ENCODE measurements around the gene TRERF1. TPM values are rescaled to one million over a fixed set of nuclear protein-coding genes. Genes with fewer than 3 reads are reported as not detected.
A peak's percentile ranks its signal among the peaks of the same experiment; 100 is the strongest.

TRERF1 gene
- total RNA-seq, 1 experiment from 2014 or later, result 0.39 TPM

- no peaks in the 10 kb centered on the region for H3K27me3 ChIP-seq (replicated peaks; ENCODE audit: control insufficient read depth, insufficient read depth, low read length)
- Mint-ChIP-seq H3K27ac (ENCODE audit: unreplicated experiment) (no peak overlapping the region), H3K4me3 (ENCODE audit: unreplicated experiment) (no peak overlapping the region), H3K9me3 (ENCODE audit: unreplicated experiment) (peaks cover 10% of the 10 kb centered on the region), H3K36me3 (ENCODE audit: insufficient read depth, unreplicated experiment) (no peaks in the 10 kb centered on the region), H3K4me1 (ENCODE audit: low read depth, unreplicated experiment) (peaks cover 18% of the 10 kb centered on the region), H3K27me3 (ENCODE audit: insufficient read depth, unreplicated experiment) (no peaks in the 10 kb centered on the region)
- peaks cover 2% of the 10 kb centered on the region for H3K36me3 ChIP-seq (ENCODE audit: control insufficient read depth, insufficient read depth, low read length)
- no peak for TF ChIP-seq CTCF (IDR thresholded peaks at IDR 0.05; ENCODE audit: insufficient read depth in 1 of 2, low read depth in 1 of 2, low read length in 1 of 2, severe bottlenecking in 1 of 2, unreplicated experiment in 1 of 2)
- H3K9me3 ChIP-seq, result no peaks in the 10 kb centered on the region
- DNase-seq, result no peak
- intact Hi-C loops (cut with micrococcal nuclease; ENCODE audit: unreplicated experiment), result no loop called here
- ChIA-PET CTCF (no interaction called here), POLR2A (no interaction called here)
- BruUV-seq (replicated peaks), result no TSS peak
- H3K4me3 ChIP-seq (ENCODE audit: low read depth, low read length), result no peak overlapping the region
- H3K4me1 ChIP-seq, result peaks cover 29% of the 10 kb centered on the region
Measured at GRCh38 chr6:42201382-42201781, 250.3 kb downstream of the TRERF1 start.

DNA sequence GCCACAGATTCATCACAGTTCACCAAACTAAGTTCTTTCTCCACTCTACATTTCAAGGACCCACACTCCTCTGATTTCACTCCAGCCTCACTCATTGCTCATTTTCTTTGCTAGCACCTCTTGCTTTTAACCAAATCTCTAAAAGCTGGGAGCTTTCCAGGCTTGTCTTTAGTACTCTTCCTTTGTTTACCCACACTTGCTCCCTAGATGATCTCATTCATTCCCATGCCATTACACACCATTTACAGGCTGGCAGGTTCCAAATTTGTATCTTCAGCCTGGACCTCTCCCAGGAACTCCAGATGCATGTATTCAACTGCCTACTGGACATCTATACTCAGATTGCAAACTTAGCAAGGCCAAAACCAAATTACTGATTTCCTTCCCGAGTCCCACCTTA lies 251.7 kb downstream of the TRERF1 start:
- H3K27ac Mint-ChIP-seq (ENCODE audit: unreplicated experiment), result peak overlapping the region; percentile 10
- no peak for DNase-seq
- POLR2A ChIA-PET, result no interaction called here

DNA sequence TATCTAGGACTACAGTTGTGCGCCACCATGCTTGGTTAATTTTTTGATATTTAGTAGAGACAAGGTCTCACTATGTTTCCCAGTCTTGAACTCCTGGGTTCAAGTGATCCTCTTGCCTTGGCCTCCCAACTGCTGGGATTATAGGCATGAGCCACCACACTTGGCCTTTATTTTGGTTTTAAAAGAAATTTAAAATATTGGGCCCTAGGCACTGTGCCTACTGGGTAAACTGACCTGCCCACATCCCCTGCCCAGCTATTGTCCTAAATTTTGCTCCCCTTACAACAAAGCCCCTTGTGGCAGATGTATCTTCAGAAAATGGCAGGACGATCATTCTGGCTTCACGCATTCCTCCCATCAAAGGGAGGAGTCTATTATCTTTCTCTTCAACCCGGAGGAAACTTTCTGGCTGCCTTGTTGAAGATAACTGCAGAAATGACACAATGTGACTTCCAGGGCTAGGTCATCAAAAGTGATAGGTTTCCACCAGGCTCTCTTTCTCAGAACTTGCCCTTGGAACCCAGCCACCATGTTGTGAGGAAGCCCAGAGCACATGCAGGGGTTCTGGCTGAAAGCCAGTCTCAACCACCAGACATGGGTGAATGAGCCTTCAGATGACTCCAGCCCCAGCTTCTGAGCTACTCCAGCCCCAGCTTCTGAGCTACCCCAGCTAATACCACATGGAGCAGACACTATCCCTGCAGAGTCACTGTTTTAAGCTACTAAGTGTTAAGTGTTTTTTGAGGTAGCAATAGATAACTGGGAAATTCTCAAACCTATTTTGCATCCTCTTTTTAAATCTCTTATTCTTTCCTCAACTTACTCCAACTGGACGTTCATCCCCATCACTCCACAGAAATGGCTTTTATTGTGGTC lies 252.4 kb downstream of the TRERF1 start:
- Mint-ChIP-seq H3K27me3 (ENCODE audit: insufficient read depth, unreplicated experiment) (no peaks in the 10 kb centered on the region), H3K4me1 (ENCODE audit: low read depth, unreplicated experiment) (peaks cover 18% of the 10 kb centered on the region), H3K36me3 (ENCODE audit: insufficient read depth, unreplicated experiment) (no peaks in the 10 kb centered on the region), H3K4me3 (ENCODE audit: unreplicated experiment) (peak overlapping the region; percentile 8), H3K9me3 (ENCODE audit: unreplicated experiment) (peaks cover 10% of the 10 kb centered on the region), H3K27ac (ENCODE audit: unreplicated experiment) (peak overlapping the region; percentile 10)
- no peaks in the 10 kb centered on the region for H3K9me3 ChIP-seq
- BruUV-seq (replicated peaks), result no TSS peak
- intact Hi-C loops (cut with micrococcal nuclease; ENCODE audit: unreplicated experiment), result no loop called here
- ChIA-PET POLR2A (no interaction called here), CTCF (no interaction called here)
- H3K36me3 ChIP-seq (ENCODE audit: control insufficient read depth, insufficient read depth, low read length), result peaks cover 2% of the 10 kb centered on the region
- H3K4me1 ChIP-seq, result peaks cover 22% of the 10 kb centered on the region
- no peak overlapping the region for H3K4me3 ChIP-seq (ENCODE audit: low read depth, low read length)
- no peak for DNase-seq
- no peaks in the 10 kb centered on the region for H3K27me3 ChIP-seq (replicated peaks; ENCODE audit: control insufficient read depth, insufficient read depth, low read length)
- no peak for TF ChIP-seq CTCF (IDR thresholded peaks at IDR 0.05; ENCODE audit: insufficient read depth in 1 of 2, low read depth in 1 of 2, low read length in 1 of 2, severe bottlenecking in 1 of 2, unreplicated experiment in 1 of 2)

More for the DNA sequence above, 251.7 kb downstream of the TRERF1 start:
- no TSS peak for BruUV-seq (replicated peaks)
- H3K9me3 ChIP-seq, result no peaks in the 10 kb centered on the region
- no peaks in the 10 kb centered on the region for H3K27me3 ChIP-seq (replicated peaks; ENCODE audit: control insufficient read depth, insufficient read depth, low read length)
- Mint-ChIP-seq H3K36me3 (ENCODE audit: insufficient read depth, unreplicated experiment) (no peaks in the 10 kb centered on the region), H3K4me3 (ENCODE audit: unreplicated experiment) (peak overlapping the region; percentile 8), H3K27me3 (ENCODE audit: insufficient read depth, unreplicated experiment) (no peaks in the 10 kb centered on the region), H3K4me1 (ENCODE audit: low read depth, unreplicated experiment) (peaks cover 18% of the 10 kb centered on the region), H3K9me3 (ENCODE audit: unreplicated experiment) (peaks cover 10% of the 10 kb centered on the region)
- H3K4me3 ChIP-seq (ENCODE audit: low read depth, low read length), result no peak overlapping the region
- H3K36me3 ChIP-seq (ENCODE audit: control insufficient read depth, insufficient read depth, low read length), result peaks cover 2% of the 10 kb centered on the region
- H3K4me1 ChIP-seq, result peaks cover 29% of the 10 kb centered on the region
- CTCF ChIA-PET, result no interaction called here
- TF ChIP-seq CTCF (IDR thresholded peaks at IDR 0.05; ENCODE audit: insufficient read depth in 1 of 2, low read depth in 1 of 2, low read length in 1 of 2, severe bottlenecking in 1 of 2, unreplicated experiment in 1 of 2), result no peak
- intact Hi-C loops (cut with micrococcal nuclease; ENCODE audit: unreplicated experiment), result no loop called here

Measured in Caco-2 (cell line).